GM12865 (cell line): Measurements from ENCODE around the gene DYNC2H1.

ENCODE experiments used
- DNase-seq: peaks from one replicate; pipeline ENCODE4 v3.0.0; 2010; ENCODE audit warnings: low read depth
- H3K4me3 ChIP-seq: 2 replicates; pipeline ENCODE4 v1.5.1; 2011; ENCODE audit warnings: mild to moderate bottlenecking, low read depth, low read length, control low read depth
- CTCF ChIP-seq: IDR thresholded peaks from 2 replicates; pipeline ENCODE4 v1.5.1; 2011; ENCODE audit warnings: low read length, control low read depth, low read depth, inconsistent platforms; ENCODE audit not compliant: insufficient read depth; ENCODE audit errors: missing control alignments

Gene DYNC2H1

GRCh38 chr11:103525069-103525468 lies 415.8 kb downstream of the DYNC2H1 start:
- DNase-seq: no peak
- no peak overlapping the region for H3K4me3 ChIP-seq
- TF ChIP-seq CTCF: no peak

- no peak overlapping the region for H3K4me3 ChIP-seq
- no peak for DNase-seq
- no peak for TF ChIP-seq CTCF
Measured at GRCh38 chr11:103528046-103528445, 418.8 kb downstream of the DYNC2H1 start.

- no peak for TF ChIP-seq CTCF
- no peak for DNase-seq
- no peak overlapping the region for H3K4me3 ChIP-seq
Measured at GRCh38 chr11:103528596-103528995, 419.4 kb downstream of the DYNC2H1 start.

- TF ChIP-seq CTCF: no peak
- no peak for DNase-seq
Measured at GRCh38 chr11:103529181-103529684, 420.0 kb downstream of the DYNC2H1 start.

More at GRCh38 chr11:103529181-103529684, 420.0 kb downstream of the DYNC2H1 start:
- no peak overlapping the region for H3K4me3 ChIP-seq
